GM18499 (cell line): ENCODE data around the gene GLI3.

Source experiments
- ATAC-seq: cut with Tn5 transposase; IDR thresholded peaks from one replicate; pipeline ENCODE4 v1.9.1; 2021; ENCODE audit warnings: moderate number of reproducible peaks; ENCODE audit not compliant: insufficient read depth, unreplicated experiment

GLI3 gene

GRCh38 chr7:42236976-42237810, at the start of gene GLI3:
GLI3 (minus strand) TSS chr7:42237209; CDS start chr7:42223253, 13,956 bp downstream.
- ATAC-seq: no peak

- ATAC-seq: no peak
Observed at GRCh38 chr7:42285383-42285824, 48.4 kb upstream of the GLI3 start.

- ATAC-seq: no peak
Observed at GRCh38 chr7:42283553-42283952, 46.5 kb upstream of the GLI3 start.

GRCh38 chr7:42278344-42278743, 41.3 kb upstream of the GLI3 start:
- no peak for ATAC-seq

- no peak for ATAC-seq
Observed at GRCh38 chr7:42274053-42274452, 37.0 kb upstream of the GLI3 start.

GRCh38 chr7:42272793-42273665, 36.0 kb upstream of the GLI3 start:
- no peak for ATAC-seq

GRCh38 chr7:42269161-42269560, 32.2 kb upstream of the GLI3 start:
- ATAC-seq: no peak

GRCh38 chr7:42264702-42265101, 27.7 kb upstream of the GLI3 start:
- no peak for ATAC-seq

GRCh38 chr7:42263971-42264370, 27.0 kb upstream of the GLI3 start:
- ATAC-seq: no peak

GRCh38 chr7:42262964-42263363, 26.0 kb upstream of the GLI3 start:
- no peak for ATAC-seq

- no peak for ATAC-seq
Observed at GRCh38 chr7:42254217-42254616, 17.2 kb upstream of the GLI3 start.

- ATAC-seq: no peak
Observed at GRCh38 chr7:42253316-42253715, 16.3 kb upstream of the GLI3 start.

- no peak for ATAC-seq
Observed at GRCh38 chr7:42250411-42250810, 13.4 kb upstream of the GLI3 start.

- ATAC-seq: no peak
Observed at GRCh38 chr7:42248579-42248978, 11.6 kb upstream of the GLI3 start.

GRCh38 chr7:42247301-42247700, 10.3 kb upstream of the GLI3 start:
- ATAC-seq: no peak

GRCh38 chr7:42244828-42245227, 7.8 kb upstream of the GLI3 start:
- ATAC-seq: no peak

GRCh38 chr7:42242381-42242780, 5.4 kb upstream of the GLI3 start:
- ATAC-seq: no peak

- ATAC-seq: no peak
Observed at GRCh38 chr7:42241424-42241823, 4.4 kb upstream of the GLI3 start.

GRCh38 chr7:42240416-42240815, 3.4 kb upstream of the GLI3 start:
- ATAC-seq: no peak

GRCh38 chr7:42238709-42239366, 1.8 kb upstream of the GLI3 start:
- ATAC-seq: no peak
